Measurements from ENCODE around the gene SYNE2.

The SYNE2 gene

DNA sequence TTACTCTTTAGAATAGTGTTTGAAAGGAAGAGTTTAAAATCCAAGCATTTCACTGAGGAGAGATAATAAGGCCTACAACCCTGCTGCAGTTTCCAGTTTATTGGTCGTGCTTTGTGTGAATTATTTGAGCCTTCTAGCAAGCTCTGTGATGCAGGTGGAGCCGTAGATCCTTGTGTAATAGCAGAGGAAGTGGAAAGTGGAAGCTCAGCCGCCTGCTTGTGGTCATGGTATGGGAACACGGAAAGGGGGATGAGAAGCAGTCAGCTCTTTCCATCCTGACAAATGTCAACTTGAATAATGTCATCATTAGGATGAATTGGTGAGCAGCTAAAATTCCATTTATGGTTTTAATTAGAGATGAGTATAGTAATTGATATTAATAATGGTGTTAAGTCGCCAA, 29.1 kb downstream of the SYNE2 start:
- no peaks in the 10 kb centered on the region for H3K9me3 ChIP-seq (ENCODE audit: low read depth, low read length)
- H3K9ac ChIP-seq (ENCODE audit: insufficient read length): no peak overlapping the region
- no peak overlapping the region for H3K27ac ChIP-seq
- TF ChIP-seq POLR2AphosphoS5 (IDR thresholded peaks at IDR 0.05; ENCODE audit: borderline replicate concordance, low read depth, low read length) (no peak), EZH2 (IDR thresholded peaks at IDR 0.05) (no peak)
- H3K4me3 ChIP-seq: no peak overlapping the region
- H3K36me3 ChIP-seq (ENCODE audit: insufficient read depth, low read length): no peaks in the 10 kb centered on the region
- no peak for DNase-seq (ENCODE audit: low read depth, low spot score)

GRCh38 chr14:63887899-63888298, 35.1 kb downstream of the SYNE2 start:
- Histone ChIP-seq H3K9ac (ENCODE audit: insufficient read length) (no peak overlapping the region), H3K36me3 (ENCODE audit: insufficient read depth, low read length) (no peaks in the 10 kb centered on the region), H3K4me3 (no peak overlapping the region), H3K9me3 (ENCODE audit: low read depth, low read length) (no peaks in the 10 kb centered on the region), H3K27ac (no peak overlapping the region)
- TF ChIP-seq EZH2 (IDR thresholded peaks at IDR 0.05) (no peak), FOXP2 (optimal IDR thresholded peaks at IDR 0.05; ENCODE audit: control extremely low read depth, extremely low read length, insufficient read depth) (no peak), POLR2AphosphoS5 (IDR thresholded peaks at IDR 0.05; ENCODE audit: borderline replicate concordance, low read depth, low read length) (no peak)
- no peak for DNase-seq (ENCODE audit: low read depth, low spot score)

- no peaks in the 10 kb centered on the region for H3K9me3 ChIP-seq (ENCODE audit: low read depth, low read length)
- DNase-seq (ENCODE audit: low read depth, low spot score): no peak
- H3K4me3 ChIP-seq: no peak overlapping the region
- TF ChIP-seq FOXP2 (optimal IDR thresholded peaks at IDR 0.05; ENCODE audit: control extremely low read depth, extremely low read length, insufficient read depth): no peak
- TF ChIP-seq EZH2 (IDR thresholded peaks at IDR 0.05): no peak
- no peak for TF ChIP-seq POLR2AphosphoS5 (IDR thresholded peaks at IDR 0.05; ENCODE audit: borderline replicate concordance, low read depth, low read length)
- H3K36me3 ChIP-seq (ENCODE audit: insufficient read depth, low read length): no peaks in the 10 kb centered on the region
- H3K9ac ChIP-seq (ENCODE audit: insufficient read length): no peak overlapping the region
- H3K27ac ChIP-seq: no peak overlapping the region
These were observed 37.7 kb downstream of the SYNE2 start for GRCh38 chr14:63890553-63890952.

DNA sequence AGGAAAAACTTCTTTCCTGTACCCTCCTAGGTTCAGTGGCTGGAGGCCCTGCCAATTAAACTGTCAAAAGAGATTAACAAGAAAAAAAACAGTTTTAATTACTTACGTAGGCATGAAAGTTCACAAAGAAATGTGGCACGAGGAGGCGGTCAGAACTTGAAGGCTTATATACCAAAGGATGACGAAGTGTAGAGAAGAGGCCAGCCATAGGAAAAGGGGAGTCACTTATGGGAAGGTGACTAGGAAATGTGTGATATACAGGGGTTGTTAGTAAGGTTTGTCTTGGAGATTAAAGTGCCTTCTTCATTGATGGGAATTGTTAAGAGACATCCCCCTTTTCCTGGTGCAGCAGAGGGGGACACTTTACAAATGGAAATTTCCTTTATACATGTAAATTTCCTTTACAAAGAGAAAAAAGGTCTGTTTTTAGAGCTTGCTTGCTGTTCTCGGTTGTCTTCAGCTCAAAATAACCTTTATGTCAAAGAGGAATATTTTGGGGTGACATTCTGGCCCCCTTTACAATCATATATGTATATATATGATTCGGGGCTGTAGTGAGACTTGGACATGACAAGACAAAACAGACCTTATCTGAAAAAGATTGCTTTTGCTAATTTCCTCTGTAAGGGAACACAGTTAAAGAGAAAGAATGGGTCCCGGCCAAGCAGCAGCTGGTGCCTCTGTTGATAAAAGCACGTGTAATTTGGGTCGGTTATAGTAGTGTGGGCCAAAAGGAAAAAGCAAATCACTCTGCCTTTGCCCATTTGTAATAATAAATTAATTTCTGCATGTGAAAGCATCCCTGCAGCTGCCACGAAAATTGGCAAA, 38.6 kb downstream of the SYNE2 start:
- no peak for DNase-seq (ENCODE audit: low read depth, low spot score)
- no peak overlapping the region for H3K9ac ChIP-seq (ENCODE audit: insufficient read length)
- no peaks in the 10 kb centered on the region for H3K36me3 ChIP-seq (ENCODE audit: insufficient read depth, low read length)
- TF ChIP-seq POLR2AphosphoS5 (IDR thresholded peaks at IDR 0.05; ENCODE audit: borderline replicate concordance, low read depth, low read length) (no peak), EZH2 (IDR thresholded peaks at IDR 0.05) (no peak)
- no peak overlapping the region for H3K27ac ChIP-seq
- H3K4me3 ChIP-seq: no peak overlapping the region
- no peaks in the 10 kb centered on the region for H3K9me3 ChIP-seq (ENCODE audit: low read depth, low read length)

GRCh38 chr14:63892265-63892664, 39.5 kb downstream of the SYNE2 start:
- H3K36me3 ChIP-seq (ENCODE audit: insufficient read depth, low read length): no peaks in the 10 kb centered on the region
- no peak overlapping the region for H3K9ac ChIP-seq (ENCODE audit: insufficient read length)
- no peak overlapping the region for H3K27ac ChIP-seq
- no peaks in the 10 kb centered on the region for H3K9me3 ChIP-seq (ENCODE audit: low read depth, low read length)
- no peak overlapping the region for H3K4me3 ChIP-seq
- DNase-seq (ENCODE audit: low read depth, low spot score): no peak
- no peak for TF ChIP-seq EZH2 (IDR thresholded peaks at IDR 0.05)

GRCh38 chr14:63893701-63894458, 41.1 kb downstream of the SYNE2 start:
- Histone ChIP-seq H3K9ac (ENCODE audit: insufficient read length) (no peak overlapping the region), H3K36me3 (ENCODE audit: insufficient read depth, low read length) (no peaks in the 10 kb centered on the region), H3K9me3 (ENCODE audit: low read depth, low read length) (no peaks in the 10 kb centered on the region), H3K4me3 (no peak overlapping the region), H3K27ac (no peak overlapping the region; the same call in 1 of the 2 replicates)
- no peak for DNase-seq (ENCODE audit: low read depth, low spot score)
- no peak for TF ChIP-seq EZH2 (IDR thresholded peaks at IDR 0.05)
- no peak for TF ChIP-seq FOXP2 (optimal IDR thresholded peaks at IDR 0.05; ENCODE audit: control extremely low read depth, extremely low read length, insufficient read depth)
- no peak for TF ChIP-seq POLR2AphosphoS5 (IDR thresholded peaks at IDR 0.05; ENCODE audit: borderline replicate concordance, low read depth, low read length)

- H3K9ac ChIP-seq (ENCODE audit: insufficient read length): no peak overlapping the region
- TF ChIP-seq FOXP2 (optimal IDR thresholded peaks at IDR 0.05; ENCODE audit: control extremely low read depth, extremely low read length, insufficient read depth) (no peak), EZH2 (IDR thresholded peaks at IDR 0.05) (no peak), POLR2AphosphoS5 (IDR thresholded peaks at IDR 0.05; ENCODE audit: borderline replicate concordance, low read depth, low read length) (no peak)
- no peak overlapping the region for H3K4me3 ChIP-seq
- H3K27ac ChIP-seq: 0 out of 2 replicates have a peak overlapping the region, but pooled peaks have one; percentile 33
- no peaks in the 10 kb centered on the region for H3K36me3 ChIP-seq (ENCODE audit: insufficient read depth, low read length)
- no peak for DNase-seq (ENCODE audit: low read depth, low spot score)
- no peaks in the 10 kb centered on the region for H3K9me3 ChIP-seq (ENCODE audit: low read depth, low read length)
These were observed 42.7 kb downstream of the SYNE2 start for GRCh38 chr14:63895510-63895909.

DNA sequence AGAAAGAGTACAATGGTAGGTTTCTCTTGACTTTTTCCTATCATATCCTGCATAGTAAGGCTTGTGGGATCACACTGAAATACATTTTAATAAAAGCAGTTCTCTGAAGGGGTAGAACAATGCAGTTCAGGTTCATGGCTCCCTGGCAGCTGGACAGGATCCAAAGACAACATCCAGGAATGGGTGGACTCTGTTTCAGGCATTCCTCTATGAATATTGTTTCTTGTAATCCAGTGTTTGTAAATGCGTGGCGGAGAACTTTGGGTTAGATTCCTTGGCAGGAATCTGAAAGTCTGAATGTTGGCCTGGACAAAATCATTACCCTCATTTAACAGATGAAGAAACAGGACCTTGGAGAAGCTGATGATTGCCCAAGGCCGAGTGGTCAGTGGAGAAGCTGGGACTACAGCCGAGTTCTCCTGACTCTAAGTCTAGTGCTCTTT, 43.5 kb downstream of the SYNE2 start:
- Histone ChIP-seq H3K9ac (ENCODE audit: insufficient read length) (no peak overlapping the region), H3K36me3 (ENCODE audit: insufficient read depth, low read length) (no peaks in the 10 kb centered on the region), H3K4me3 (no peak overlapping the region), H3K27ac (peak overlapping the region; percentile 33; the same call in 1 of the 2 replicates), H3K9me3 (ENCODE audit: low read depth, low read length) (no peaks in the 10 kb centered on the region)
- no peak for DNase-seq (ENCODE audit: low read depth, low spot score)
- TF ChIP-seq EZH2 (IDR thresholded peaks at IDR 0.05) (no peak), FOXP2 (optimal IDR thresholded peaks at IDR 0.05; ENCODE audit: control extremely low read depth, extremely low read length, insufficient read depth) (no peak), POLR2AphosphoS5 (IDR thresholded peaks at IDR 0.05; ENCODE audit: borderline replicate concordance, low read depth, low read length) (no peak)
